Astrocyte (in vitro differentiated cells and primary cell): Measurements from ENCODE around the gene TNFSF11. TPM values are rescaled to one million over a fixed set of nuclear protein-coding genes. Genes with fewer than 3 reads are reported as not detected.

Source experiments
- DNase-seq: peaks from one replicate; pipeline ENCODE4 v3.0.0-alpha.2; 2010; ENCODE audit warnings: low read depth
- FAIRE-seq: peaks from 2 replicates; lab custom pipeline; 2011; peaks lifted over from hg19 to GRCh38; lab: Jason Lieb, UNC
- H2AFZ ChIP-seq: 2 replicates; pipeline ENCODE4 v1.6.0; 2012; ENCODE audit warnings: low read depth, low read length, inconsistent platforms
- H3K27ac ChIP-seq: 2 replicates; pipeline ENCODE4 v1.5.1; 2011; ENCODE audit warnings: low read depth, low read length, inconsistent platforms
- H3K27me3 ChIP-seq: 2 replicates; pipeline ENCODE4 v1.6.0; 2011; ENCODE audit warnings: low read length, inconsistent platforms; ENCODE audit not compliant: insufficient read depth
- H3K36me3 ChIP-seq: 2 replicates; pipeline ENCODE4 v1.5.1; 2011; ENCODE audit warnings: low read length, inconsistent platforms; ENCODE audit not compliant: insufficient read depth
- H3K4me1 ChIP-seq: 2 replicates; pipeline ENCODE4 v1.5.1; 2011; ENCODE audit warnings: low read length, inconsistent platforms; ENCODE audit not compliant: insufficient read depth
- H3K4me2 ChIP-seq: 2 replicates; pipeline ENCODE4 v1.6.0; 2012; ENCODE audit warnings: low read length, inconsistent platforms
- H3K4me3 ChIP-seq: 2 replicates; pipeline ENCODE4 v1.5.1; 2011; ENCODE audit warnings: low read depth, mild to moderate bottlenecking, low read length, inconsistent platforms; ENCODE audit not compliant: insufficient read depth
- H3K79me2 ChIP-seq: 2 replicates; pipeline ENCODE4 v1.6.0; 2012; ENCODE audit warnings: mild to moderate bottlenecking, low read length, inconsistent platforms; ENCODE audit not compliant: insufficient read depth
- H3K9ac ChIP-seq: 2 replicates; pipeline ENCODE4 v1.6.0; 2012; ENCODE audit warnings: mild to moderate bottlenecking, low read length, inconsistent platforms
- H3K9me3 ChIP-seq: 2 replicates; pipeline ENCODE4 v1.5.1; 2012; ENCODE audit warnings: low read depth, mild to moderate bottlenecking, low read length, inconsistent platforms; ENCODE audit not compliant: insufficient read depth
- H4K20me1 ChIP-seq: 2 replicates; pipeline ENCODE4 v1.6.0; 2012; ENCODE audit warnings: low read length, inconsistent platforms; ENCODE audit not compliant: insufficient read depth
- H3K27ac Mint-ChIP-seq: one replicate; pipeline ENCODE4 v1.8.0; 2021; ENCODE audit warnings: mild to moderate bottlenecking, mixed read lengths; ENCODE audit not compliant: unreplicated experiment
- H3K27me3 Mint-ChIP-seq: one replicate; pipeline ENCODE4 v1.8.0; 2021; ENCODE audit warnings: low read depth, mixed read lengths; ENCODE audit not compliant: unreplicated experiment
- H3K36me3 Mint-ChIP-seq: one replicate; pipeline ENCODE4 v1.8.0; 2021; ENCODE audit warnings: low read depth, mixed read lengths; ENCODE audit not compliant: unreplicated experiment
- H3K4me1 Mint-ChIP-seq: one replicate; pipeline ENCODE4 v1.8.0; 2021; ENCODE audit warnings: low read depth, mixed read lengths; ENCODE audit not compliant: unreplicated experiment
- H3K4me3 Mint-ChIP-seq: one replicate; pipeline ENCODE4 v1.8.0; 2021; ENCODE audit warnings: mild to moderate bottlenecking, moderate library complexity, mixed read lengths; ENCODE audit not compliant: unreplicated experiment
- H3K9me3 Mint-ChIP-seq: one replicate; pipeline ENCODE4 v1.8.0; 2021; ENCODE audit warnings: mild to moderate bottlenecking, mixed read lengths; ENCODE audit not compliant: unreplicated experiment
- CTCF ChIP-seq: IDR thresholded peaks from 2 replicates; pipeline ENCODE4 v1.5.1; 2011; ENCODE audit warnings: low read depth, mild to moderate bottlenecking, inconsistent platforms, low read length, moderate library complexity; ENCODE audit not compliant: insufficient read depth
- EZH2 ChIP-seq: IDR thresholded peaks from 2 replicates; pipeline ENCODE4 v1.6.1; 2012; ENCODE audit warnings: mild to moderate bottlenecking, low read length, inconsistent platforms; ENCODE audit not compliant: insufficient read depth
- total RNA-seq: library from RNA; stranded (reverse); gene quantifications from 2 replicates; pipeline ENCODE4 v1.2.1, GENCODE V29; 2021

TNFSF11 gene
- total RNA-seq, 1 donor from 2014 or later = not detected

- Mint-ChIP-seq H3K9me3 (peaks cover 6% of the 10 kb centered on the region), H3K4me1 (peaks cover 13% of the 10 kb centered on the region), H3K27ac (peak overlapping the region; percentile 9), H3K27me3 (no peaks in the 10 kb centered on the region), H3K36me3 (no peaks in the 10 kb centered on the region), H3K4me3 (no peak overlapping the region)
- Histone ChIP-seq H3K36me3 (no peaks in the 10 kb centered on the region), H3K4me2 (no peak overlapping the region), H4K20me1 (no peaks in the 10 kb centered on the region), H2AFZ (no peak overlapping the region), H3K4me3 (no peak overlapping the region), H3K9ac (no peak overlapping the region), H3K27ac (no peak overlapping the region), H3K27me3 (peaks cover 3% of the 10 kb centered on the region), H3K79me2 (no peaks in the 10 kb centered on the region), H3K9me3 (no peaks in the 10 kb centered on the region), H3K4me1 (peaks cover 2% of the 10 kb centered on the region)
- DNase-seq (no peak), FAIRE-seq (no peak)
- TF ChIP-seq EZH2 = no peak
- no peak for TF ChIP-seq CTCF
Observed at GRCh38 chr13:42526276-42526675, 47.7 kb upstream of the TNFSF11 start.

- Mint-ChIP-seq H3K27ac (no peak overlapping the region), H3K4me1 (peaks cover 13% of the 10 kb centered on the region), H3K27me3 (no peaks in the 10 kb centered on the region), H3K4me3 (no peak overlapping the region), H3K36me3 (no peaks in the 10 kb centered on the region), H3K9me3 (peaks cover 2% of the 10 kb centered on the region)
- Histone ChIP-seq H3K36me3 (no peaks in the 10 kb centered on the region), H4K20me1 (no peaks in the 10 kb centered on the region), H3K79me2 (no peaks in the 10 kb centered on the region), H3K4me3 (no peak overlapping the region), H2AFZ (no peak overlapping the region), H3K27me3 (peaks cover 3% of the 10 kb centered on the region), H3K27ac (no peak overlapping the region), H3K9ac (no peak overlapping the region), H3K4me2 (no peak overlapping the region), H3K9me3 (no peaks in the 10 kb centered on the region), H3K4me1 (peaks cover 2% of the 10 kb centered on the region)
- no peak for TF ChIP-seq CTCF
- TF ChIP-seq EZH2 = no peak
- DNase-seq (no peak), FAIRE-seq (no peak)
Observed at GRCh38 chr13:42526804-42527203, 47.1 kb upstream of the TNFSF11 start.

- Histone ChIP-seq H3K36me3 (no peaks in the 10 kb centered on the region), H3K4me3 (no peak overlapping the region), H3K27me3 (peaks cover 3% of the 10 kb centered on the region), H3K4me1 (no peaks in the 10 kb centered on the region), H3K9me3 (no peaks in the 10 kb centered on the region), H3K4me2 (no peak overlapping the region), H3K79me2 (no peaks in the 10 kb centered on the region), H3K27ac (no peak overlapping the region), H4K20me1 (no peaks in the 10 kb centered on the region), H2AFZ (no peak overlapping the region), H3K9ac (no peak overlapping the region)
- Mint-ChIP-seq H3K4me3 (no peak overlapping the region), H3K27me3 (no peaks in the 10 kb centered on the region), H3K36me3 (no peaks in the 10 kb centered on the region), H3K27ac (no peak overlapping the region), H3K4me1 (no peaks in the 10 kb centered on the region), H3K9me3 (no peaks in the 10 kb centered on the region)
- no peak for FAIRE-seq
- no peak for DNase-seq
- TF ChIP-seq EZH2 = no peak
- no peak for TF ChIP-seq CTCF
Observed at GRCh38 chr13:42532561-42533335, 41.2 kb upstream of the TNFSF11 start.
